GM12878 (cell line): ENCODE data around the gene SCUBE2. TPM values are rescaled to one million over a fixed set of nuclear protein-coding genes. Genes with fewer than 3 reads are reported as not detected.

Experiments
- ATAC-seq: fragments of 200-7000 bp; cut with Tn5 transposase; 3 replicates; pipeline ENCODE4 v1.9.1; 2020; ENCODE audit warnings: mild to moderate bottlenecking, moderate library complexity
- BruUV-seq: library from RNA; stranded (reverse); fragments of 400-500 nt; replicated peaks from 2 replicates; lab custom pipeline; 2021; lab: Mats Ljungman, UMichigan
- CTCF ChIA-PET: fragments of 300-600 bp; sonication (Branson Sonifier 250); formaldehyde crosslinking; extraction: SDS; loops from one replicate; lab custom pipeline; 2021; ENCODE audit warnings: inconsistent platforms; lab: Yijun Ruan, JAX
- POLR2A ChIA-PET: fragments of 350-600 bp; formaldehyde crosslinking; extraction: SDS; loops from one replicate; lab custom pipeline; 2021; ENCODE audit warnings: inconsistent platforms; lab: Charles Lee
- RAD21 ChIA-PET: fragments of 300-600 bp; sonication (Branson Sonifier 250); formaldehyde crosslinking; loops from one replicate; lab custom pipeline; 2023; ENCODE audit warnings: antibody characterized with exemption; ENCODE audit not compliant: unreplicated experiment; lab: Charles Lee
- SMC1A ChIA-PET: fragments of 300-600 bp; sonication (Branson Sonifier 250); formaldehyde crosslinking; loops from one replicate; lab custom pipeline; 2023; ENCODE audit not compliant: unreplicated experiment, uncharacterized antibody; lab: Charles Lee
- DNase-seq: peaks from one replicate; pipeline ENCODE4 v3.0.0-alpha.2; 2011; ENCODE audit warnings: low read depth, low spot score
- FAIRE-seq: peaks from 3 replicates; lab custom pipeline; 2011; peaks lifted over from hg19 to GRCh38; lab: Jason Lieb, UNC
- H2AFZ ChIP-seq: 2 replicates; pipeline ENCODE4 v1.6.0; 2011; ENCODE audit warnings: low read depth, low read length, control low read depth; ENCODE audit not compliant: control insufficient read depth
- H3K27ac ChIP-seq: 2 replicates; pipeline ENCODE4 v1.5.1; 2011; ENCODE audit warnings: control low read depth; ENCODE audit not compliant: control insufficient read depth, insufficient read depth
- H3K27me3 ChIP-seq, 2 experiments: replicated peaks in 1 of 2; 2 replicates each; pipeline versions ENCODE4 v1.6.0 to v1.6.1; 2011; ENCODE audit warnings: low read length in 1 of 2; ENCODE audit not compliant: control insufficient read depth in 2 of 2, insufficient read depth in 2 of 2
- H3K36me3 ChIP-seq, 2 experiments: 2 replicates each; pipeline ENCODE4 v1.5.1; 2011; ENCODE audit warnings: low read length in 1 of 2; ENCODE audit not compliant: control insufficient read depth in 2 of 2, insufficient read depth in 2 of 2
- H3K4me1 ChIP-seq: 2 replicates; pipeline ENCODE4 v1.6.1; 2011; ENCODE audit warnings: mild to moderate bottlenecking, low read length, moderate library complexity, mixed read lengths; ENCODE audit not compliant: control insufficient read depth, insufficient read depth
- H3K4me2 ChIP-seq: 2 replicates; pipeline ENCODE4 v1.6.0; 2011; ENCODE audit warnings: control low read depth; ENCODE audit not compliant: control insufficient read depth, insufficient read depth
- H3K4me3 ChIP-seq: fragments of 200-600 bp; sonication (generic); 2 replicates; pipeline ENCODE4 v1.5.1; 2016
- H3K79me2 ChIP-seq: 2 replicates; pipeline ENCODE4 v1.6.0; 2011; ENCODE audit warnings: low read length; ENCODE audit not compliant: control insufficient read depth, insufficient read depth
- H3K9ac ChIP-seq: 2 replicates; pipeline ENCODE4 v1.8.0; 2011; ENCODE audit warnings: low read length, control low read depth, mixed read lengths; ENCODE audit not compliant: control insufficient read depth, insufficient read depth
- H3K9me3 ChIP-seq: replicated peaks from 3 replicates; pipeline ENCODE4 v1.5.1; 2011; ENCODE audit warnings: mild to moderate bottlenecking, low read length; ENCODE audit not compliant: control insufficient read depth, insufficient read depth
- H4K20me1 ChIP-seq: 2 replicates; pipeline ENCODE4 v1.6.0; 2011; ENCODE audit not compliant: control insufficient read depth, insufficient read depth
- ESRRA ChIP-seq: IDR thresholded peaks from 2 replicates; pipeline ENCODE4 v1.6.1; 2012; ENCODE audit warnings: mild to moderate bottlenecking, low read length, improper control_type of control experiment
- IKZF2 ChIP-seq, 2 experiments: fragments of 450-650 bp; IDR thresholded peaks; 2 replicates each; pipeline ENCODE4 v1.6.1; 2017; ENCODE audit warnings: mild to moderate bottlenecking in 2 of 2, moderate library complexity in 2 of 2
- SMARCA5 ChIP-seq: fragments of 450-650 bp; IDR thresholded peaks from 2 replicates; pipeline ENCODE4 v1.6.1; 2017; ENCODE audit warnings: mild to moderate bottlenecking
- SREBF1 ChIP-seq: IDR thresholded peaks from 2 replicates; pipeline ENCODE4 v1.6.1; 2012; ENCODE audit warnings: mild to moderate bottlenecking, low read length
- SREBF2 ChIP-seq: IDR thresholded peaks from 2 replicates; pipeline ENCODE4 v1.6.1; 2012; ENCODE audit warnings: mild to moderate bottlenecking, low read length
- SRF ChIP-seq, 2 experiments: IDR thresholded peaks; 2 replicates each; pipeline ENCODE4 v1.6.1; 2011; ENCODE audit warnings: low read depth in 2 of 2, low read length in 2 of 2, mild to moderate bottlenecking in 1 of 2, moderate library complexity in 1 of 2
- WGBS: methylation state at CpG from one replicate; pipeline ENCODE4 v1.1.6; 2016; ENCODE audit warnings: low lambda C conversion rate; ENCODE audit not compliant: insufficient replicate concordance, insufficient coverage; ENCODE audit errors: missing lambda C conversion rate; 5-methylcytosine and 5-hydroxymethylcytosine counted together
- in situ Hi-C: fragments of 300-500 bp; cut with MboI; formaldehyde crosslinking; loops from 9 replicates; pipeline ENCODE4 v1.14.3; 2018; ENCODE audit warnings: mixed read lengths
- intact Hi-C: fragments of 100-400 bp; cut with micrococcal nuclease; formaldehyde crosslinking; loops from one replicate; pipeline ENCODE4 v1.14.2; 2022; ENCODE audit not compliant: unreplicated experiment
- polyA plus RNA-seq, 11 experiments: library from polyadenylated mRNA; depleted of rRNA in 4 of 11; unstranded in 6 of 11; stranded (reverse) in 5 of 11; fragments of >200 nt; fragmentation: Nextera tagmentation in 4 of 11; fragmentation: Illumina TruSeq in 1 of 11; extraction: Ambion mirVana in 4 of 11; extraction: Trizol in 1 of 11; gene quantifications; 1 replicate in 1 of 11; 2 replicates in 10 of 11; pipeline versions ENCODE4 v1.2.1 to v1.2.3, GENCODE V29; 2011 to 2016; ENCODE audit warnings: inconsistent platforms in 2 of 11, missing spikeins in 2 of 11, low read depth in 1 of 11
- total RNA-seq, 4 experiments: library from RNA; depleted of rRNA in 3 of 4; stranded (reverse); fragments of >200 nt in 3 of 4; fragmentation: Illumina TruSeq in 1 of 4; extraction: Trizol in 1 of 4; gene quantifications; 2 replicates each; pipeline versions ENCODE4 v1.2.1 to v1.2.3, GENCODE V29; 2013 to 2021
- TF ChIP-seq, protein P1 (sequence below): fragments of 150-350 bp; IDR thresholded peaks from 2 replicates; pipeline ENCODE4 v1.6.1; 2016; ENCODE audit warnings: low read depth, low read length
- TF ChIP-seq, protein P2 (sequence below): IDR thresholded peaks from 2 replicates; pipeline ENCODE4 v1.6.1; 2012; ENCODE audit warnings: improper control_type of control experiment, low read depth, low read length; ENCODE audit not compliant: insufficient replicate concordance
- TF ChIP-seq, protein P3 (sequence below): fragments of 150-350 bp; IDR thresholded peaks from 2 replicates; pipeline ENCODE4 v1.6.1; 2014; ENCODE audit warnings: mild to moderate bottlenecking, low read depth, low read length
- TF ChIP-seq, protein P4 (sequence below): fragments of 450-650 bp; formaldehyde crosslinking; IDR thresholded peaks from 2 replicates; pipeline ENCODE4 v1.4.0; 2022; ENCODE audit warnings: mild to moderate bottlenecking, moderate library complexity

Gene SCUBE2
- total and polyA plus RNA-seq, 10 of the 15 experiments (the other 5 are each of a cell fraction or from before 2014, with no cell fraction given), result 0.12 to 0.56 (median 0.31) TPM; not detected in 2

DNA sequence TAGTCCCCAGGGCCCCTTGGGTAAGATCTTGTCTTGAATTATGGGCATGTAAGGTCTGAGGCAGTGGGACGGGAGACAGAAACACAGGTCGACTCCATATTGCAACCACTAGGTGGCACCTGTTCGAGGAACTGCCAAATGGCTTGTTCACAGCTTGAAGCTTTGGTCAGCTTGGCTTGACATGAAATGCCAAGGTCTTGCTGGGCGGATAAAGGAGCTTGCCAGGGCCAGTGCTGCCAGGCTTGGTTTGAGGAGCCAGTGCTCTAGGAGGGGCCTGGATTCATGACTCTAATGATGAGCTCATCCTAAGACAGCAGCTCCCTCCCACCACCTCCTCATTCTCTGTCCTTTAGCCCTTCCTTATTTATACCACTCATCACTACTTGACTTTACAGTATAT is 75.7 kb downstream of the SCUBE2 start:
- ChIA-PET RAD21 (interaction anchor here (0.7 to 5.0 kb wide), 23 partner anchors 13 to 519 kb away, joined by 3 to 106 read pairs (median 4); no protein-coding TSS in a partner anchor), POLR2A (no interaction called here), SMC1A (interaction anchor here (0.6 to 4.9 kb wide), 23 partner anchors 9 to 491 kb away, joined by 3 to 95 read pairs (median 5); no protein-coding TSS in a partner anchor), CTCF (interaction anchor here (0.5 to 10.2 kb wide), 50 partner anchors 9 to 1140 kb away, joined by 3 to 323 read pairs (median 4); partner anchors contain the start of gene DENND5A)
- Histone ChIP-seq H4K20me1 (no peaks in the 10 kb centered on the region), H3K4me3 (no peak overlapping the region), H3K9me3 (no peaks in the 10 kb centered on the region), H2AFZ (no peak overlapping the region), H3K9ac (no peak overlapping the region), H3K27ac (no peak overlapping the region), H3K27me3 (no peaks in the 10 kb centered on the region; a peak in 1 of 4 replicates), H3K36me3 (no peaks in the 10 kb centered on the region), H3K79me2 (no peaks in the 10 kb centered on the region), H3K4me1 (no peaks in the 10 kb centered on the region; the same call in none of the 2 replicates), H3K4me2 (no peak overlapping the region)
- FAIRE-seq (peak; percentile 97), ATAC-seq (peak; percentile 99), DNase-seq (peak; percentile 31)
- BruUV-seq, result no TSS peak
- WGBS, result 1% methylated on average over 4 of the region's 4 CpGs
- intact Hi-C loops, result loop anchor here (1.0 to 10.0 kb wide), 5 partner anchors 45 to 492 kb away; partner anchors contain the start of gene SCUBE2
- in situ Hi-C loops, result loop anchor here (5.0 kb wide), 1 partner anchor 122 kb away; no protein-coding TSS in a partner anchor
- TF ChIP-seq SREBF1 (no peak), SRF (IDR thresholded peaks at IDR 0.05; ENCODE audit: low read depth in 2 of 2, low read length in 2 of 2) (no peak), IKZF2 (IDR thresholded peaks at IDR 0.05) (no peak), SREBF2 (no peak), ESRRA (no peak), SMARCA5 (peak; percentile 61; the same call in 1 of the 2 replicates)
- TF ChIP-seq, protein P1, sequence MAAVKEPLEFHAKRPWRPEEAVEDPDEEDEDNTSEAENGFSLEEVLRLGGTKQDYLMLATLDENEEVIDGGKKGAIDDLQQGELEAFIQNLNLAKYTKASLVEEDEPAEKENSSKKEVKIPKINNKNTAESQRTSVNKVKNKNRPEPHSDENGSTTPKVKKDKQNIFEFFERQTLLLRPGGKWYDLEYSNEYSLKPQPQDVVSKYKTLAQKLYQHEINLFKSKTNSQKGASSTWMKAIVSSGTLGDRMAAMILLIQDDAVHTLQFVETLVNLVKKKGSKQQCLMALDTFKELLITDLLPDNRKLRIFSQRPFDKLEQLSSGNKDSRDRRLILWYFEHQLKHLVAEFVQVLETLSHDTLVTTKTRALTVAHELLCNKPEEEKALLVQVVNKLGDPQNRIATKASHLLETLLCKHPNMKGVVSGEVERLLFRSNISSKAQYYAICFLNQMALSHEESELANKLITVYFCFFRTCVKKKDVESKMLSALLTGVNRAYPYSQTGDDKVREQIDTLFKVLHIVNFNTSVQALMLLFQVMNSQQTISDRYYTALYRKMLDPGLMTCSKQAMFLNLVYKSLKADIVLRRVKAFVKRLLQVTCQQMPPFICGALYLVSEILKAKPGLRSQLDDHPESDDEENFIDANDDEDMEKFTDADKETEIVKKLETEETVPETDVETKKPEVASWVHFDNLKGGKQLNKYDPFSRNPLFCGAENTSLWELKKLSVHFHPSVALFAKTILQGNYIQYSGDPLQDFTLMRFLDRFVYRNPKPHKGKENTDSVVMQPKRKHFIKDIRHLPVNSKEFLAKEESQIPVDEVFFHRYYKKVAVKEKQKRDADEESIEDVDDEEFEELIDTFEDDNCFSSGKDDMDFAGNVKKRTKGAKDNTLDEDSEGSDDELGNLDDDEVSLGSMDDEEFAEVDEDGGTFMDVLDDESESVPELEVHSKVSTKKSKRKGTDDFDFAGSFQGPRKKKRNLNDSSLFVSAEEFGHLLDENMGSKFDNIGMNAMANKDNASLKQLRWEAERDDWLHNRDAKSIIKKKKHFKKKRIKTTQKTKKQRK, result no peak
- TF ChIP-seq, protein P2, sequence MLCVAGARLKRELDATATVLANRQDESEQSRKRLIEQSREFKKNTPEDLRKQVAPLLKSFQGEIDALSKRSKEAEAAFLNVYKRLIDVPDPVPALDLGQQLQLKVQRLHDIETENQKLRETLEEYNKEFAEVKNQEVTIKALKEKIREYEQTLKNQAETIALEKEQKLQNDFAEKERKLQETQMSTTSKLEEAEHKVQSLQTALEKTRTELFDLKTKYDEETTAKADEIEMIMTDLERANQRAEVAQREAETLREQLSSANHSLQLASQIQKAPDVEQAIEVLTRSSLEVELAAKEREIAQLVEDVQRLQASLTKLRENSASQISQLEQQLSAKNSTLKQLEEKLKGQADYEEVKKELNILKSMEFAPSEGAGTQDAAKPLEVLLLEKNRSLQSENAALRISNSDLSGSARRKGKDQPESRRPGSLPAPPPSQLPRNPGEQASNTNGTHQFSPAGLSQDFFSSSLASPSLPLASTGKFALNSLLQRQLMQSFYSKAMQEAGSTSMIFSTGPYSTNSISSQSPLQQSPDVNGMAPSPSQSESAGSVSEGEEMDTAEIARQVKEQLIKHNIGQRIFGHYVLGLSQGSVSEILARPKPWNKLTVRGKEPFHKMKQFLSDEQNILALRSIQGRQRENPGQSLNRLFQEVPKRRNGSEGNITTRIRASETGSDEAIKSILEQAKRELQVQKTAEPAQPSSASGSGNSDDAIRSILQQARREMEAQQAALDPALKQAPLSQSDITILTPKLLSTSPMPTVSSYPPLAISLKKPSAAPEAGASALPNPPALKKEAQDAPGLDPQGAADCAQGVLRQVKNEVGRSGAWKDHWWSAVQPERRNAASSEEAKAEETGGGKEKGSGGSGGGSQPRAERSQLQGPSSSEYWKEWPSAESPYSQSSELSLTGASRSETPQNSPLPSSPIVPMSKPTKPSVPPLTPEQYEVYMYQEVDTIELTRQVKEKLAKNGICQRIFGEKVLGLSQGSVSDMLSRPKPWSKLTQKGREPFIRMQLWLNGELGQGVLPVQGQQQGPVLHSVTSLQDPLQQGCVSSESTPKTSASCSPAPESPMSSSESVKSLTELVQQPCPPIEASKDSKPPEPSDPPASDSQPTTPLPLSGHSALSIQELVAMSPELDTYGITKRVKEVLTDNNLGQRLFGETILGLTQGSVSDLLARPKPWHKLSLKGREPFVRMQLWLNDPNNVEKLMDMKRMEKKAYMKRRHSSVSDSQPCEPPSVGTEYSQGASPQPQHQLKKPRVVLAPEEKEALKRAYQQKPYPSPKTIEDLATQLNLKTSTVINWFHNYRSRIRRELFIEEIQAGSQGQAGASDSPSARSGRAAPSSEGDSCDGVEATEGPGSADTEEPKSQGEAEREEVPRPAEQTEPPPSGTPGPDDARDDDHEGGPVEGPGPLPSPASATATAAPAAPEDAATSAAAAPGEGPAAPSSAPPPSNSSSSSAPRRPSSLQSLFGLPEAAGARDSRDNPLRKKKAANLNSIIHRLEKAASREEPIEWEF, result no peak
- TF ChIP-seq, protein P3, sequence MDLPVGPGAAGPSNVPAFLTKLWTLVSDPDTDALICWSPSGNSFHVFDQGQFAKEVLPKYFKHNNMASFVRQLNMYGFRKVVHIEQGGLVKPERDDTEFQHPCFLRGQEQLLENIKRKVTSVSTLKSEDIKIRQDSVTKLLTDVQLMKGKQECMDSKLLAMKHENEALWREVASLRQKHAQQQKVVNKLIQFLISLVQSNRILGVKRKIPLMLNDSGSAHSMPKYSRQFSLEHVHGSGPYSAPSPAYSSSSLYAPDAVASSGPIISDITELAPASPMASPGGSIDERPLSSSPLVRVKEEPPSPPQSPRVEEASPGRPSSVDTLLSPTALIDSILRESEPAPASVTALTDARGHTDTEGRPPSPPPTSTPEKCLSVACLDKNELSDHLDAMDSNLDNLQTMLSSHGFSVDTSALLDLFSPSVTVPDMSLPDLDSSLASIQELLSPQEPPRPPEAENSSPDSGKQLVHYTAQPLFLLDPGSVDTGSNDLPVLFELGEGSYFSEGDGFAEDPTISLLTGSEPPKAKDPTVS, result no peak
- TF ChIP-seq, protein P4, sequence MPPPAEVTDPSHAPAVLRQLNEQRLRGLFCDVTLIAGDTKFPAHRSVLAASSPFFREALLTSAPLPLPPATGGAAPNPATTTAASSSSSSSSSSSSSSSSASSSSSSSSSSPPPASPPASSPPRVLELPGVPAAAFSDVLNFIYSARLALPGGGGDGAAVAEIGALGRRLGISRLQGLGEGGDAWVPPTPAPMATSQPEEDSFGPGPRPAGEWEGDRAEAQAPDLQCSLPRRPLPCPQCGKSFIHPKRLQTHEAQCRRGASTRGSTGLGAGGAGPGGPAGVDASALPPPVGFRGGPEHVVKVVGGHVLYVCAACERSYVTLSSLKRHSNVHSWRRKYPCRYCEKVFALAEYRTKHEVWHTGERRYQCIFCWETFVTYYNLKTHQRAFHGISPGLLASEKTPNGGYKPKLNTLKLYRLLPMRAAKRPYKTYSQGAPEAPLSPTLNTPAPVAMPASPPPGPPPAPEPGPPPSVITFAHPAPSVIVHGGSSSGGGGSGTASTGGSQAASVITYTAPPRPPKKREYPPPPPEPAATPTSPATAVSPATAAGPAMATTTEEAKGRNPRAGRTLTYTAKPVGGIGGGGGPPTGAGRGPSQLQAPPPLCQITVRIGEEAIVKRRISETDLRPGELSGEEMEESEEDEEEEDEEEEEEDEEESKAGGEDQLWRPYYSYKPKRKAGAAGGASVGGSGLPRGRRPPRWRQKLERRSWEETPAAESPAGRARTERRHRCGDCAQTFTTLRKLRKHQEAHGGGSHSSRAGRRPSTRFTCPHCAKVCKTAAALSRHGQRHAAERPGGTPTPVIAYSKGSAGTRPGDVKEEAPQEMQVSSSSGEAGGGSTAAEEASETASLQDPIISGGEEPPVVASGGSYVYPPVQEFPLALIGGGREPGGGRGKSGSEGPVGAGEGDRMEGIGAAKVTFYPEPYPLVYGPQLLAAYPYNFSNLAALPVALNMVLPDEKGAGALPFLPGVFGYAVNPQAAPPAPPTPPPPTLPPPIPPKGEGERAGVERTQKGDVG (CRISPR knock-in tag), result no peak
